T-helper 1 cell treated with Interleukin-12 subunit alpha and Interleukin-12 subunit beta and Interleukin-4 antibody, amounts not matched to agents 30 ng/mL and 1 ng/mL, for 36 hours (primary cell): ENCODE results near the gene DRD5. TPM values are rescaled to one million over a fixed set of nuclear protein-coding genes. Genes with fewer than 3 reads are reported as not detected.
"Not testable (repeated sequence)": the region's sequence is repeated elsewhere in the genome, so short reads cannot be mapped to it uniquely, and the experiment has no call there.

Source experiments
- intact Hi-C: fragments of 100-400 bp; cut with micrococcal nuclease; formaldehyde crosslinking; loops from one replicate; pipeline ENCODE4 v1.15.1; 2024
- total RNA-seq: library from RNA; stranded (reverse); gene quantifications from 2 replicates; pipeline ENCODE4 v1.2.3, GENCODE V29; 2022

Gene DRD5
- not detected in 2 replicates for total RNA-seq

GRCh38 chr4:9781343-9782135 is at the start of gene DRD5:
Gene DRD5, plus strand, starts transcription at chr4:9781634. Its CDS starts 396 bp downstream, at chr4:9782030.
- intact Hi-C loops: no loop called here

GRCh38 chr4:9732256-9732655 is 49.2 kb upstream of the DRD5 start:
- intact Hi-C loops: not testable (repeated sequence)

DNA sequence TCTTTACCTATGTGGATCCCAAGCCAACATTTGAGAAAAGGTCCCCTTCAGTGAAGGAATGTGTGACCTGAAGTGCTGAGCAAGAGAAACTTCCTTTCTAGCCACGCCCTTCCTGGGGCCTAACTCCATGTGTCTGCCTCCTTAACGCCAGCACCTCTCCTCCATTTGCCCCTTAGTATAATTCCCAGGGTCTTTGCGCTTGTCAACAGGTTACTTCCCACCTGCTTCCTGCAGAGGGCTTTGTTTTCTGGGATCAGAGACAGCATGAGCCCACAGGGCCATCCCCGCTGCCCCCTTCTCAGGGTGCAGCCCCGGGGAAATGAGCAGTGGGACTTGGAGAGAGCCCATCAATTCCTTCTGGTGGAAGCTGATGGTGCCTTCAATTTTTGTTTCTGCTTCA is 45.9 kb upstream of the DRD5 start:
- intact Hi-C loops: no loop called here

GRCh38 chr4:9737280-9737679 is 44.2 kb upstream of the DRD5 start:
- intact Hi-C loops: not testable (repeated sequence)

DNA sequence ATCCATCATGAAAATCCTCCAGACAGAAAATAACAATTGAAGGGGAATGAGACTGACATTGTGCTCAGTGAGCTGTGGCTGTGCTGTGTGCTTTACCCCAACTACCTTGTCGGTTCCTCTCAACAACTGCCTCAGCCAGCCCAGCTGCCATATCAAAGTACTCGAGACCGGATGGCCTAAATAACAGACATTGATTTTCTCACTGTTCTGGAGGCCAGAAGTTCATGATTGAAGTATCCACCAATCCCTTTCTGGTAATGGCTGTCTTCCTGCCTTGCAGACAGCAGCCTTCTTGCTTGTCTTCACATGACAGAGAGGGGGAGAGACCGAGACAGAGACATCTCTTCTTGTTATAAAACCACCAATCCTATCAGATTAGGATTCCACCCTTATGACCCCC is 37.6 kb upstream of the DRD5 start:
- intact Hi-C loops: not testable (repeated sequence)

GRCh38 chr4:9745782-9746181 is 35.7 kb upstream of the DRD5 start:
- intact Hi-C loops: no loop called here

DNA sequence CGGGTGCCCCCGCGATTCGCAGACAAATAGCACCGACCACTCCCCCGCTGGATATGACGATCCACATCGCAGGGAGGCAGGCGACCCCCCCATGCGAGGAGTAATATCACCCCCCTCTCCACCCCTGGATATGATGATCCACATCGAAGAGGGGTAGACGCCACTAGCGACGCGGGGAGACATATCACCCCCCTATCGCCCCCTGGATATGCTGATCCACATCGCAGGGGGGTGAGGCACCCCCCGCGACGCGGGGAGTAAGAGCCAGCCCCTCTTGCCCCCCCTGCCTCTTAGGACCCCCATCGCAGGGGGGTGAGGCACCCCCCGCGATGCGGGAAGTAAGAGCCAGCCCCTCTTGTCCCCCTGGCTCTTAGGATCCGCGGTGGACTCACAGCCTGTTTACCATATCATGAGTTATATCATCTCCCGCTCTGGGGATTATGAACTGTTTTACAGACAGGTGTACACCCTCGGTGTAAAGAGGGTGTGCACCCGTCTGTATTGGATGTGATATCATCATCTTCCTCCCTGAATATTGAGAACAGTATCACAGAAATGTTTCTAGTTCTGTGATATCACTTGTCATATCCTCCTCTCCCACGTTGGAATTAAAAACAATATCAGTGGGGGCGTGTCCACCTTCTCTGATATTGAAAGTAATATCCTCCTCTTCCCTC is 22.7 kb upstream of the DRD5 start:
- intact Hi-C loops: no loop called here

- intact Hi-C loops: loop anchor here (1.0 to 5.0 kb wide), 7 partner anchors 60 to 786 kb away; no protein-coding TSS in a partner anchor
Observed at GRCh38 chr4:9762823-9763475, 18.5 kb upstream of the DRD5 start.

- intact Hi-C loops: loop anchor here (1.0 to 5.0 kb wide), 2 partner anchors 63 to 639 kb away; no protein-coding TSS in a partner anchor
Observed at GRCh38 chr4:9764155-9764696, 17.2 kb upstream of the DRD5 start.

DNA sequence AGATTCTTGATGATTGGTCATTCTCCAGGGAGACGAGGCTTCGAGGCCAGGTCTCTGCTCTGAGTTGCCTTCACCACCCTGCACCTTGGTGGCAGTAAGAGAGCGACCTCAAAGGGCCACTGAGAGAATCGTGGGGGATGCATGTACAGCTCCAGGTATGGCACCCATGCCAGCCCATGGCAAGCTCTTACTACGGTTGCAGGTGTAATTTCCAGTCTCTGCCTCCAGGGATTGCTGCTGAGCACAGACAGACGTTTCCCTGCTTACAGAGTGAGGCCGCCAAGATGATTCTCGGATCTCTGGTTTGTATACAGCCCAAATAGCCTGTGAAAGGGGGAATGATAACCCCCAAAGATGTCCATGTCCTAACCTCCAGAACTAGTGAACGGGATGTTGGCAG is 16.3 kb upstream of the DRD5 start:
- intact Hi-C loops: no loop called here

GRCh38 chr4:9769321-9769720 is 12.1 kb upstream of the DRD5 start:
- intact Hi-C loops: no loop called here

GRCh38 chr4:9771034-9771433 is 10.4 kb upstream of the DRD5 start:
- intact Hi-C loops: no loop called here

DNA sequence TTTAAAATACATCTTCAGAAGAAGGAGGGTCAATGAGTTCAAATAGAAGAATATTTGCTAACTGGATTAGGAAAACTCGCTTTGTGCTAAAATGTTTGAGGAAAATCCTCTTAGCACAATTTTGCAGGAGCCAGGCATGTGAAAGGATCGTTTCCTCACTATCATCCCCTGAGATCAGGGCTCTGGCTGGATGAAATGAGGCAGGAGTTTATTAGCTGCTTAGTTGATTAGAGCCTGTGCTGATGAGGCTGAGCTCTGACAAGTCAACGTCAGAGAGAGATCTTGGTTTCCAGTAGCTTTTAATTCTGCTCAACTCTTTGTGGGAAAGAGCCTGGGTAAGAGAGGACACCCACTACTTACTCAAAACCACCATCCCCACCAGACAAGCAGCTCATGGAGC is 8.0 kb upstream of the DRD5 start:
- intact Hi-C loops: no loop called here

DNA sequence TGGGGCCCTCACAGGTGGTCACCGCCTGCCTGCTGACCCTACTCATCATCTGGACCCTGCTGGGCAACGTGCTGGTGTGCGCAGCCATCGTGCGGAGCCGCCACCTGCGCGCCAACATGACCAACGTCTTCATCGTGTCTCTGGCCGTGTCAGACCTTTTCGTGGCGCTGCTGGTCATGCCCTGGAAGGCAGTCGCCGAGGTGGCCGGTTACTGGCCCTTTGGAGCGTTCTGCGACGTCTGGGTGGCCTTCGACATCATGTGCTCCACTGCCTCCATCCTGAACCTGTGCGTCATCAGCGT is 652 bp downstream of the DRD5 start:
- intact Hi-C loops: no loop called here

DNA sequence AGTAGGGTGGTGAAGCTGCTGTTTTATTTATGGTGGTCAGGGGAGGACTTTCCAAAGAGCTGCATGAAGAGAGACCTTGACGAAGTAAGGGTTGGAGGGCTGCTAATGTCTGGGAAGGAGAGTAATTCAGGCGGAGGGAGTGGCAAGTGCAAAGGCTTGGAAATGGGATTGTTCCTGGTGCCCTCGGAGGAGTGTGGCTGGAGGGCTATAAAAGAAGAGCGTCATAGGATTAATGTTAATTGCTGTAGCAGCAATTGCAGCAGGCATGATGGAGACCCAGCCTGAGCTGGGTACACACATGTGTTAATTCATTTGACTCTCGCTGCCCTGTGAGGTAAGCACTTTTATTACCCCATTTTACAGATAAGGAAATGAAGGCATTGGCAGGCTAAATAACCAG is 4.5 kb downstream of the DRD5 start:
- intact Hi-C loops: not testable (repeated sequence)

GRCh38 chr4:9792381-9792780 is 10.9 kb downstream of the DRD5 start:
- intact Hi-C loops: no loop called here

DNA sequence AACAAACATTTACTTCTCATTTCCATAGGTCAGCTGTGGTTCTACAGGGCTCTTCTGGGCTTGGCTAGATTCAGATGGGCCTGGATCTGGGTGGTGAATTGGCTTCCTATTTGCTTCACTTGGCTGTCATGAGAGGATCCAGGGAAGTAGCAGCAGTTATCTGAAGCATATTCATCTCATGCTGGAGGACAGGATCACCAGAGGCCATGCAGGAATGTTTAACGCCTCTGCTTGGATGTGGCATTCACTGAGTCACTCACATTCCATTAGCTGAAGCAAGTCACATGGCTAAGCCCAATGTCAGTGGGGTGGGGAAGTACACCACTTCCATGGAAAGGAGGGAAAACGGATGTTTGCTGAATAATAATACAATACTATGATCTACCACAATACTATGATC is 15.2 kb downstream of the DRD5 start:
- intact Hi-C loops: not testable (repeated sequence)

DNA sequence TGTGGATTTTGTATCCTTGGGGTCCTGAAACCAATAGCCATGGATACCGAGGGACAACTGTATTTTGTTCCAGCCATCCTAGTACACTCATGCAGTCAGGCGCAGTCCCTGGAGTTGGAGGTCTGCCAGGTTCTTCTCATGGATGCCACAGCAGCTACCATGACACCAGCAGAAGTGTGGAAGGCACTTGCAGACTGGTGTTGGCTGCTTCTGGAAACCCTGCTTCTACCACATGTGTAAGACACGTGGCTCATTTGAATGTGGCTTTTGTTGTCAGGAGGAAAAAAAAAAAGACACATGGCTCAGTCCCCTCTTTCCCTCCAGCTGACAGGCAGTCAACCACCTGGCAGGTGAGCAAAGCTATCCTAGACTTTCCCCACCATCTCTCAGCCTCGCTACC is 19.4 kb downstream of the DRD5 start:
- intact Hi-C loops: no loop called here

DNA sequence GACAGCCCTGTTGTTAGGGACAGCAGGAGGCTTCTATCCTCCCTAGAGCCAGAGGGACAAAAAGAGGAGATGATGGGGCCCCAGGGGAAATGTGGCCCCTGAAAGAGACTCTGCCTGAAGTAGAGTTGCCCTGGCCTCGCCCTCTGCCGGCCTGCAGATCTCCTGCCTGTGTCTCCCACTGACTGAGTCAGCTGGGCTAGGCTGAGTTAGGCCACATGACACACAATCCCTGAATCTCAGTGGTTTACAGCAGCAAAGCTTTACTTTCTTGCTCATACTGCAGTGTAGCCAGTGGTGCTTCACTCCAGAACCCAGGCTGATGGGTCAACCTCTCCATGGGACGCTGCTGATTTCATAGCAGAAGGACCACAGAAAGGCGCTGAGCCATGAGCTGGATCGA is 23.5 kb downstream of the DRD5 start:
- intact Hi-C loops: no loop called here

DNA sequence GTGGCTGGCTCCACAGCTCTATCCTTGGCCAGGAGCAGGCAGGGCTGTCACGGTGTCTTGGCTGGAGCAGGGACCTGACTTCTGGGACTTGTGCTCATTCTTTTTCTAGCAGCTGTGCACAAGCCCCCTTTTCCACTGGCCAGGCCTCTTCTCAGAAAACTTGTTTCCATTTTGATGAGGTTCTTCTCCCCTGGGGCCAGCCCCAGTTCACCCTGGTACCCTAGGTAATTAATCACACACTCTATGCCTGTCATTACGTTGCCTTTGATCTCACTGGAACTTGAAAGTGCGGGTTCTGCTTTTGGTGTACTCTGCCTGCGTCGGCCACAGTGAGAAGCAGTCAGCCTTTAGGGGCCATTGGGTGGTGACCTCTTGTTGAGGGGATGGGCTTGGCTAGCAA is 26.6 kb downstream of the DRD5 start:
- intact Hi-C loops: no loop called here

DNA sequence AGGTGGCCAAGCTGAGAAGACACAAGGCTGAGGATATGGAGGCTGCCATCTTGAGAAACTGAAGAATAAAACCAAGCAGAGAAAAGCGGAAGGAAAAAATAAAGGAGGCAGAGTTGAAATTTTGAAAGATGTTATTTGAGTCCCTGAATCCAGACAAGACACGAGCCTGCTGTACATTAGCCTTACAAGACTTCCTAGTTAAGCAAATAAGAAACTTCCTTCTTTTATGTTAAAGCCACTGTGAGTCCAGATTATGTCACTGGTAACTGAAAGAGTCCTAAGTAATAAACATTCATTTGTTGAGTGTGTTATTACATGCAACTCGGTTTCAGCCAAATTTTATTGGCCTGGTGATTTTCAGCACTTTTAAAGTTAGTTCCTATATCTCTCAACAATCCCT is 30.4 kb downstream of the DRD5 start:
- intact Hi-C loops: no loop called here
